ENCODE results near the gene NAALADL2. TPM values are rescaled to one million over a fixed set of nuclear protein-coding genes. Genes with fewer than 3 reads are reported as not detected.

The NAALADL2 gene
- total RNA-seq, 1 experiment from 2014 or later: 1.9 TPM

DNA sequence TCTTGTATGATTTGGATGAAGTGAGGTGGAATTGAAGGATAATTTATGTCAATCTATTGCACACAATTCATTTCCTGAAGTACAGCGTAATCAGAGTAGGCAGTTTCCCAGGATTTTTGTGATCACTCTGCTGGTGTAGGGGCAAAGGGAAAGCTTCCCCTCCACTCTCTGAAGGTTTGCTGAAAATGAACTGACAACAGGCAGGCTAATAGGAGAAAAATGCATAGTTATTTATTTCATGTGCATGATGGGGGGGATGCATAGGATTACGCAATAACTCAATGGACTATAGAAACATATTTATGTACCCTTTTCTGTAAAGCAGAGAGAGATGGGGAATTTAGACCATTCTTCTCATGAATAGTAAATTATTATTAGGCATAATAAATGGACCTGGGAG, 872.9 kb downstream of the NAALADL2 start:
- no peak for DNase-seq
- ChIA-PET POLR2A (ENCODE audit: unreplicated experiment) (no interaction called here), CTCF (no interaction called here)
- TF ChIP-seq, protein P1, sequence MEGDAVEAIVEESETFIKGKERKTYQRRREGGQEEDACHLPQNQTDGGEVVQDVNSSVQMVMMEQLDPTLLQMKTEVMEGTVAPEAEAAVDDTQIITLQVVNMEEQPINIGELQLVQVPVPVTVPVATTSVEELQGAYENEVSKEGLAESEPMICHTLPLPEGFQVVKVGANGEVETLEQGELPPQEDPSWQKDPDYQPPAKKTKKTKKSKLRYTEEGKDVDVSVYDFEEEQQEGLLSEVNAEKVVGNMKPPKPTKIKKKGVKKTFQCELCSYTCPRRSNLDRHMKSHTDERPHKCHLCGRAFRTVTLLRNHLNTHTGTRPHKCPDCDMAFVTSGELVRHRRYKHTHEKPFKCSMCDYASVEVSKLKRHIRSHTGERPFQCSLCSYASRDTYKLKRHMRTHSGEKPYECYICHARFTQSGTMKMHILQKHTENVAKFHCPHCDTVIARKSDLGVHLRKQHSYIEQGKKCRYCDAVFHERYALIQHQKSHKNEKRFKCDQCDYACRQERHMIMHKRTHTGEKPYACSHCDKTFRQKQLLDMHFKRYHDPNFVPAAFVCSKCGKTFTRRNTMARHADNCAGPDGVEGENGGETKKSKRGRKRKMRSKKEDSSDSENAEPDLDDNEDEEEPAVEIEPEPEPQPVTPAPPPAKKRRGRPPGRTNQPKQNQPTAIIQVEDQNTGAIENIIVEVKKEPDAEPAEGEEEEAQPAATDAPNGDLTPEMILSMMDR (conservative IDR thresholded peaks at IDR 0.05; ENCODE audit: low read depth, low read length): no peak
- no peak for TF ChIP-seq EZH2phosphoT487 (IDR thresholded peaks at IDR 0.05; ENCODE audit: borderline replicate concordance, low read length)
- no peak for TF ChIP-seq EZH2 (IDR thresholded peaks at IDR 0.05; ENCODE audit: low read length, unreplicated experiment)
- intact Hi-C loops (cut with micrococcal nuclease): no loop called here
- no peak overlapping the region for H2AFZ ChIP-seq (ENCODE audit: low read length)
- no peak overlapping the region for H3K27ac ChIP-seq (ENCODE audit: low read length)
- H4K20me1 ChIP-seq (ENCODE audit: low read length): no peaks in the 10 kb centered on the region
- H3K4me1 ChIP-seq (ENCODE audit: insufficient read depth, low read length): peaks cover 18% of the 10 kb centered on the region
- BruUV-seq (replicated peaks): no TSS peak
- H3K27me3 ChIP-seq (ENCODE audit: low read length): no peaks in the 10 kb centered on the region
- H3K79me2 ChIP-seq (ENCODE audit: low read length): no peaks in the 10 kb centered on the region
- H3K9me3 ChIP-seq (ENCODE audit: low read length): peaks cover 4% of the 10 kb centered on the region; the same call in 1 of the 2 replicates
- no peak overlapping the region for H3K4me3 ChIP-seq (ENCODE audit: low read length)
- H3K4me2 ChIP-seq (ENCODE audit: low read length): no peak overlapping the region
- ATAC-seq: no peak
- no peaks in the 10 kb centered on the region for H3K36me3 ChIP-seq (ENCODE audit: low read depth, low read length)
- H3F3A ChIP-seq (ENCODE audit: low read length, unreplicated experiment): no peaks in the 10 kb centered on the region
- no peaks in the 10 kb centered on the region for H3K9me2 ChIP-seq (replicated peaks; ENCODE audit: low read length)
- H3K9ac ChIP-seq (ENCODE audit: low read length): no peak overlapping the region

DNA sequence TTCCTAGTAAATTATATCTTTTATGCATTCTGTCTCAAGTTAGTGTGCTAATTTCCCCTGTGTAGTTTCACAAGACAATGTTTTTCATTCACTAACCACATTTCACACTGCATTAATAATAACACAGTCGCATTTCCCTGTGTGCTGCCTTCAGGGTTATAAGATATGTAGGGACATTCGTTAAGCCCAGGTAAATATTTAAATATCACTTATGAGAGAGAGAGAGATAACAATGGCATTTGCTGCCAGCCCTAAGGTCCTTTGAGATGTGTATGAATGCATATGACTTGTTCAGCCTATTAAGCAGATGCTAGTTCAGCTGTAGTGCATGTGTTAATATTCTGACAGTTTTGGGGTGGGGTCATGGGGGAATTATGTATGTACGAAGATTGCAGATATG, 876.7 kb downstream of the NAALADL2 start:
- DNase-seq: no peak
- Histone ChIP-seq H3K9ac (ENCODE audit: low read length) (no peak overlapping the region), H2AFZ (ENCODE audit: low read length) (no peak overlapping the region), H3K4me3 (ENCODE audit: low read length) (no peak overlapping the region), H3K9me3 (ENCODE audit: low read length) (peaks cover 4% of the 10 kb centered on the region; the same call in 1 of the 2 replicates), H3K27ac (ENCODE audit: low read length) (no peak overlapping the region), H3F3A (ENCODE audit: low read length, unreplicated experiment) (no peaks in the 10 kb centered on the region), H3K4me2 (ENCODE audit: low read length) (no peak overlapping the region), H3K9me2 (replicated peaks; ENCODE audit: low read length) (no peaks in the 10 kb centered on the region), H3K27me3 (ENCODE audit: low read length) (no peaks in the 10 kb centered on the region), H4K20me1 (ENCODE audit: low read length) (no peaks in the 10 kb centered on the region), H3K4me1 (ENCODE audit: insufficient read depth, low read length) (peaks cover 34% of the 10 kb centered on the region), H3K36me3 (ENCODE audit: low read depth, low read length) (no peaks in the 10 kb centered on the region), H3K79me2 (ENCODE audit: low read length) (no peaks in the 10 kb centered on the region)
- no peak for ATAC-seq
- BruUV-seq (replicated peaks): no TSS peak
- intact Hi-C loops (cut with micrococcal nuclease): loop anchor here (5.0 kb wide), 1 partner anchor 469 kb away; no protein-coding TSS in a partner anchor
- ChIA-PET CTCF (no interaction called here), POLR2A (ENCODE audit: unreplicated experiment) (no interaction called here)
- TF ChIP-seq EZH2phosphoT487 (IDR thresholded peaks at IDR 0.05; ENCODE audit: borderline replicate concordance, low read length): no peak
- TF ChIP-seq EZH2 (IDR thresholded peaks at IDR 0.05; ENCODE audit: low read length, unreplicated experiment): no peak
- TF ChIP-seq, protein P1 (conservative IDR thresholded peaks at IDR 0.05; ENCODE audit: low read depth, low read length): no peak

DNA sequence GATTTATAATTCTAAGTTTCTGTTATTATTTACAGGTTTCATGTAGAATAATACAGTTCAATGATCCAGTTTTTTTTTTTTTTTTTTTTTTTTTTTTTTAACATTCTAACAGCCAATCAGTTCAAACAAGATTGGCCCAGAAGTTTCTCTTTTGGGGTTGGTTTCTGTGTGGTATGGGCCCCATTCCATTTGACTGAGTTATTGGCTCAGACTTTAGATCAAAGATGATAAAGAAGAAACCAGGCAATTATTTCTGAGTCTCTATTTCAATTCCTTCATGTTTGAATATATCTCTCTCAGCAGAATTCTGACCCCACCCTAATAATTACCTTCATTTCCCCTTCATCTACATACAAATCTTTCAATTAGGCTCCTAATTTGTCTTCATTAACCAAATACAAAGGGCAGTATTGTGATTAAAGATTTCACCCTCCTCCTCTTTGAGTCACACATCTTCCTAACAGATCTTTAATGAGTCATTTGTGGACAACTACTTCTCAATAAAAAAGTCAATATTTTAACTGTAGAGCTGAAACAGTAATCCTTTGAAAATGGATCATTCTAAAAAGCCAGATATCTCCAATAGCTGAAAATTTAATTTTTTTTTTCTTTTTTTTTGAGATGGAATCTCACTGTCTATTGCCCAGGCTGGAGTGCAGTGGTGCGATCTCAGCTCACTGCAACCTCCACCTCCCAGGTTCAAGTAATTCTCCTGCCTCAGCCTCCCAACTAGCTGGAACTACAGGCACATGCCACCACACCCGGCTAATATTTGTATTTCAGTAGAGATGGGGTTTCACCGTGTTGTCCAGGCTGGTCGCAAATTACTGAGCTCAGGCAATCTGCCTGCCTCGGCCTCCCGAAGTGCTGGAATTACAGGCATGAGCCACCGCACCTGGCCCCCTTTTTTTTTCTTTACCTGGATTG, 878.8 kb downstream of the NAALADL2 start:
- Histone ChIP-seq H3K4me2 (ENCODE audit: low read length) (peak overlapping the region; percentile 77), H3K4me3 (ENCODE audit: low read length) (peak overlapping the region; percentile 23; the same call in 1 of the 2 replicates), H3K4me1 (ENCODE audit: insufficient read depth, low read length) (peaks cover 40% of the 10 kb centered on the region), H3K36me3 (ENCODE audit: low read depth, low read length) (no peaks in the 10 kb centered on the region), H4K20me1 (ENCODE audit: low read length) (no peaks in the 10 kb centered on the region), H3K9ac (ENCODE audit: low read length) (peak overlapping the region; percentile 57), H3K79me2 (ENCODE audit: low read length) (no peaks in the 10 kb centered on the region), H3K9me2 (replicated peaks; ENCODE audit: low read length) (no peaks in the 10 kb centered on the region), H3K27me3 (ENCODE audit: low read length) (no peaks in the 10 kb centered on the region), H3K27ac (ENCODE audit: low read length) (peak overlapping the region; percentile 94), H3K9me3 (ENCODE audit: low read length) (peaks cover 4% of the 10 kb centered on the region; the same call in 1 of the 2 replicates), H2AFZ (ENCODE audit: low read length) (peak overlapping the region; percentile 75), H3F3A (ENCODE audit: low read length, unreplicated experiment) (no peaks in the 10 kb centered on the region)
- CTCF ChIA-PET: no interaction called here
- BruUV-seq (replicated peaks): no TSS peak
- ATAC-seq: peak; percentile 80
- intact Hi-C loops (cut with micrococcal nuclease): loop anchor here (5.0 kb wide), 1 partner anchor 471 kb away; no protein-coding TSS in a partner anchor
- peak; percentile 84 for DNase-seq
- POLR2A ChIA-PET (ENCODE audit: unreplicated experiment): no interaction called here
- TF ChIP-seq EZH2phosphoT487 (IDR thresholded peaks at IDR 0.05; ENCODE audit: borderline replicate concordance, low read length) (no peak), EZH2 (IDR thresholded peaks at IDR 0.05; ENCODE audit: low read length, unreplicated experiment) (no peak)
- TF ChIP-seq, protein P1 (conservative IDR thresholded peaks at IDR 0.05; ENCODE audit: low read depth, low read length): no peak
